ENCODE measurements around the gene FAM124B.
A peak's percentile ranks its signal among the peaks of the same experiment; 100 is the strongest.

FAM124B gene

DNA sequence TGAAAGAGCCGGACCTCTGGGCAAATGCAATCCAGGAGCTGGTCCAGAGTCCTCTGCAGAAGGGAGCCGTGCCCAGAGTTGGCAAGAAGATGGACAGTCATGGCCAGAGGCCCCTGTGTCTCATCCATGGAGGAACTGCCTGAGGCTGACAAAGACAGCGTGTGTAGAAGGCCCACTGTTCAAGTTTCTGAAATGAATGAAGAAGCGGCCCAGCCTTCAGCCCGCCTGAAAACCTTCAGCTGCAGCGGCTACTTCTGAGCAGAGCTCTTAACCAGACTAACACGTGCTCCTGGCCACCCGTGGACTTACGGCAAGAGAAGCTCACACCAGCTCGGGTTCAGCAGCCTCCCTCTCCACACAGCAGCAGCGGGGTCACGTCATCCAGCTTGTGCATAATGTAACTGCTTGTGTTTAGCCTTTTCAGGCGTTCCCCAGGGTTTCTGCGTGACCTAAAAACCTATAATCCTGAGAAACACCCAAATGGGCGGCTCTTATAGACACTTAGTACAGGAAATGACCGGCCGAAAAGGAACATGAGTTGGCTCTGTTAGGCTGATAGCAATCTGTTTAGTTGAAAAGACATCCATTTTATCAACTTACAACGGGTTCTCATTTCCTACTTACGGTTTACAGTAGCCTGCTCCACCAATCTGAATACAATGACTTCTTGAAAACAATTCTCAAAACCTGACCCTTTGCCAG, at the start of gene FAM124B:
FAM124B (minus strand) TSS at position 467 of the 702 bp plus-strand sequence; CDS start at position 128, 339 bp downstream.
- DNase-seq, result no peak

GRCh38 chr2:224449212-224450147, 47.6 kb upstream of the FAM124B start:
- peak; percentile 8 for DNase-seq

DNA sequence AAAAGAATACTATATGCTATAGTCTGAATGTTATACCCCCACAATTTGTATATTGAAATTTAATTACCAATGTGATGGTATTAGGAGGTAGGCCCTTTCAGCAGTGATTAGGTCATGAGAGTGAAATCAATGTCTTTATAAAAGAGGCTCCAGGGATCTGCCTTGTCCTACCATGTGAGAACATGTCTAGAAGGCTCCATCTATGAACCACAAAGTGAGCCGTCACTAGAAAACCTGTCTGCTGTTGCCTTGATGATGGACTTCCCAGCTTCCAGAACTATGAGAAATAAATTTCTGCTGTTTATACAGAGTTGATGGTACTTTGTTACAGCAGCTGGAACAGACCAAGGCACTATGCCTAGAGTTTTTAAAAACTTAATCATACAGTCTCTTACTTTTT, 46.3 kb upstream of the FAM124B start:
- DNase-seq, result no peak

- no peak for DNase-seq
These were observed 42.9 kb upstream of the FAM124B start for GRCh38 chr2:224444783-224445182.

GRCh38 chr2:224444021-224444420, 42.1 kb upstream of the FAM124B start:
- DNase-seq, result no peak

GRCh38 chr2:224442071-224442967, 40.4 kb upstream of the FAM124B start:
- DNase-seq, result no peak

DNA sequence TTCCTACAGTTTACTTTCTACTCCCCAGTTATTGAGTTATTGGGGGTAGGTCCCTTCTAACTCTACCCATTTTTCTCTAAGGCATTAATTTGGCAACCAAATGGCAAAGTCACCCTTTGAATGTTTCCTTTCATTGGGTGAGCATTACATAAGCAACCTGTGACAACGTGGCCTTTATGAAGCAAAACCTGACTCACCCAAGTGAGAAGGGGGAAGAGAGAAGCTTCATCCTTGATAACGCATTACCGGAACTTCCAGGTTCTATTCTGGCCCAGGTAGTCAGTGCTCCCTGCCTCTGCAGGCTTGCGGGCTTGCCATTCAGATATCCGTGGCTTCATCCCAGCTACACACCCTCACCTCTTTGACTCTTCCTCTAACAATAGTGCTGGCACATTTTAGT, 39.1 kb upstream of the FAM124B start:
- no peak for DNase-seq

GRCh38 chr2:224438726-224439125, 36.8 kb upstream of the FAM124B start:
- DNase-seq, result no peak

GRCh38 chr2:224436634-224437033, 34.7 kb upstream of the FAM124B start:
- DNase-seq, result no peak

GRCh38 chr2:224434618-224435017, 32.7 kb upstream of the FAM124B start:
- DNase-seq, result no peak

- no peak for DNase-seq
These were observed 31.5 kb upstream of the FAM124B start for GRCh38 chr2:224433442-224433841.

GRCh38 chr2:224432003-224432579, 30.2 kb upstream of the FAM124B start:
- no peak for DNase-seq

DNA sequence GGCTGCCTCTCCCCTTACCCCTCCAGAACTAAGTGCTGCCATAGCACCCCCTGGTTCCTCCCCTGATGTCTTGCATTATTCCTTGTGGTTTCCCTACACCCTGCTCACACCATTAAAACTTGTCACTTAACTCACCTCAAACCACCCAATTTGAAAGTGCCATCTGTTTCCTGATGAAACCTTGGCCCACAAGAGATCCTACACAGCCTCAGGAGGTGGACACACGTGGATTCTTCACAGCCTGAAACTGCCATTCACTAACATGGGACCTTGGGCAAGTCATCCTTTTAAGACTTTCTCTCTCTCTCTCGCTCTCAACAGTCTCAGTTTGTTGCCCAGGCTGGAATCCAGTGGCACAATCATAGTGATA, 27.5 kb upstream of the FAM124B start:
- no peak for DNase-seq

- no peak for DNase-seq
These were observed 27.0 kb upstream of the FAM124B start for GRCh38 chr2:224428787-224429440.

GRCh38 chr2:224427471-224427870, 25.6 kb upstream of the FAM124B start:
- no peak for DNase-seq

DNA sequence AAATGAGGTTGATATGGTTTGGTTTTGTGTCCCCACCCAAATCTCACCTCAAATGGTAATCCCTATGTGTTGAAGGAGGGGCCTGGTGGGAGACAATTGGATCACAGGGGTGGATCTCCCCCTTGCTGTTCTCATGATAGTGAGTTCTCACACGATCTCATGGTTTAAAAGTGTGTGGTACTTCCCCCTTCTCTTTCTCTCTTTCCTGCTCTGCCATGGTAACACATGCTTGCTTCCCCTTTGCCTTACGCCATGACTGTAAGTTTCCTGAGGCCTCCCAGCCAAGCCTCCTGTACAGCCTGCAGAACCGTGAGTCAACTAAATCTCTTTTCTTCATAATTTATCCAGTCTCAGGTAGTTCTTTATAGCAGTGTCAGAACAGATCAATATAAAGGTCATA, 24.7 kb upstream of the FAM124B start:
- DNase-seq, result no peak

GRCh38 chr2:224421065-224421464, 19.2 kb upstream of the FAM124B start:
- DNase-seq, result no peak

DNA sequence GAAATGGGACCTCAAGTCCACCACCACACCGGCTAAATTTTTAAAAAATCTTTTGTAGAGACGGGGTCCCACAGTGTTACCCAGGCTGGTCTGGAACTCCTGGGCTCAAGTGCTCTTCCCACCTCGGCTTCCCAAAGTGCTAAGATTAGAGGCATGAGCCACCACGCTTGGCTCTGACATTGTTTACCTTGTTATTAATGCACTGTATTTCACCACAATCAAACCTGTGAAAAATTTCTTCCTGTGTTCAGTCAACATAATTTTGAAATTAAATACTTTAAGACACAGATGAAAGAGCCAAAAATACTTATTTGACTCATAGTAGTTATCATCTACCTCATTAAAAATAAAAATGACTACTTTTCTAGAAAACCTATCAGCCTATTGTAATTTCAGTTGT, 16.0 kb upstream of the FAM124B start:
- no peak for DNase-seq

- no peak for DNase-seq
These were observed 15.4 kb upstream of the FAM124B start for GRCh38 chr2:224417361-224417729.

- no peak for DNase-seq
These were observed 14.9 kb upstream of the FAM124B start for GRCh38 chr2:224416656-224417360.

DNA sequence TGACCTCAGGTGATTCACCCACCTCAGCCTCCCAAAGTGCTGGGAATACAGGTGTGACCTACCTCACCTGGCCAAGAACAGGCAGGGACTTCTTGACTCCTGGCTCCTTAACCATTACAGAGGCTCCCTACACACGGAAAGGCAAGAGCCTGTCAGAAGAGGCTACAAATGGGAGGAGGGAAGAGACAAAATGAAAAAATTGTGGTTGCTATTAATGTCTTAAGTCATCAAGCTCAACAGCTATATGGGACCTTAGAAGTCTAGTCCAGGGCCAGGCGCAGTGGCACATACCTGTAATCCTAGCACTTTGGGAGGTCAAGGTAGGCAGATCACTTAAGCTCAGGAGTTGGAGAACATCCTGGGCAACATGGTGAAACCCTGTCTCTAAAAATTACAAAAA, 11.5 kb upstream of the FAM124B start:
- no peak for DNase-seq
